ENCODE measurements around the gene CRTC1.
"Not testable (repeated sequence)": the region's sequence is repeated elsewhere in the genome, so short reads cannot be mapped to it uniquely, and the experiment has no call there.

CRTC1 gene

DNA sequence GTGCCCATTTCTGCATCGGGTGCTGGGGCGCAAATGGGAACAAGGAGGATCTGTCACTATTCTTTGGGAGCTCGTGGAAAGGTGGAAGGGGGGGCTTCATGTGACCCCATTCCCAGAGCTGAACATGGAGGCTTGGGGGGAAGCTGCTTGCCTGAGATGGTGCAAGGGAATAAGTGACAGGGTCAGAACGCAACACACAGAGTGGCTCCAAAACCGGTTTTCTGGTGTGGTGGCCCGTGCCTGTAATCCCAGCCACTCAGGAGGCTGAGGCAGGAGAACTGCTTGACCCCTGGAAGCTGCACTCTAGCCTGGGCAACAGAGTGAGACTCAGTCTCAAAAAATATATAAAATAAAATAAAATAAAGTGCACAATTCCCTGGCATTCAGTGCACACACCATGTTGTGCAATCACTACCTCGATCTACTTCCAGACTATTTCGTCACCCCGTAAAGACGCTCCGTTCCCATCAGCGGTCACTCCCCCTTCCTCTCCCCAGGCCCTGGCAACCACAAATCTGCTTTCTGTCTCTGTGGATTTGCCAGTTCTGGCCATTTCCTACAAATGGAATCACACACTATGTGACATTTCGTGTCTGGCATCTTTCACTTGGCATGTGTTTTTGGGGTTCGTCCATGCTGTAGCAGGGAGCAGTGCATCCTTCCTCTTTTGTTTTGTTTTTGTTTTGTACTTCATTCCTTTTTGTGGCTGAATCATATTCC is 125.8 kb downstream of the CRTC1 start:
- DNase-seq = peak; percentile 67

GRCh38 chr19:18811638-18812037 is 128.2 kb downstream of the CRTC1 start:
- DNase-seq = not testable (repeated sequence)

DNA sequence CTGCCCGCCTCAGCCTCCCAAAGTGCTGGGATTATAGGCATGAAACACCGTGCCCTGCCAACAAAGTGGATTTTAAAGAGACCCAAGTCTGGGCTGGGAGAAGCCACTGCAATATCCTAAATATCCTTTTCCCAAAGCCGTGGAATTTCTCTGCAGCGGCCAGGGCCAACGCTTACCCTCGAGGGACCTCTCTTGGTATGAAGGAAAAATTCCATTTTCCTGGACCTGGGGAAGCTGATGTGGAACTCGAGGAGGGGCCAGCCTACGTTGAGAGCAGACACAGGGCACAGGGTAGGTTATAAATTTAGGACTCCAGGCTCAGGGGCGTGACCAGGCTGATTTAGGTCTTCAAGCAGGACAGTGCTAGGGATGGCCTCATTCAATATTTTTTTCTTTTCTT is 130.6 kb downstream of the CRTC1 start:
- DNase-seq = peak; percentile 43

DNA sequence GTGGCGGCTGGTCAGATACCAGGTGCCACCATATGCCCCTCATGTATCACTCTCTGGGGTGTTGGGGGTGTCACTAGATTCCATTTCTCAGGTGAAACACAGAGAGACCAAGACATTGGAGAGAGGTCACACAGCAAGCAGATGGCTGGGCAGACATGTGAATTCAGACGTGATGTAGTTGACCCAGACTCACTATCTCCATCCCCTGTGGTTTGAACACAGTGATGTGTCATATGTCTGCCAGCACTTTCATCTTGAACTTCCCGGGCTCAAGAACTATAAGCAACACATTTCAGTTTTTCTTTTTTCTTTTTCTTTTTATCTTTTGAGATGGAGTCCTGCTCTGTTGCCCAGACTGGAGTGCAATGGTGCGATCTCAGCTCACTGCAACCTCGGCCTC is 132.2 kb downstream of the CRTC1 start:
- no peak for DNase-seq

DNA sequence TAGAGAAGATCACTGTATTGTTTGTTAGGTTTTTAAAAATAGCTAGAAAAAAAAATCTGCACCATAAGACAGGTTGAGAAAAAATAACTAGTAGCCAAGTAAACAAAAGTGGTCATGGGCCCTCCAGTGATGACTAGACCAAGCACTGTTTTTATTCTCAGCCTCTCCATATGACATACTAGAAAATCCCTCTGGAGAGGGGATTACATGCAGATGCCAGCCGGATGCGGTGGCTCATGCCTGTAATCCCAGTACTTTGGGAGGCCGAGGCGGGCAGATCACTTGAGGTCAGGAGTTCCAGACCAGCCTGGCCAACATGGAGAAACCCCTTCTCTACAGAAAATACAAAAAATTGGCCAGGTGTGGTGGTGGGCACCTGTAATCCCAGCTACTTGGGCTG is 133.2 kb downstream of the CRTC1 start:
- DNase-seq = not testable (repeated sequence)

DNA sequence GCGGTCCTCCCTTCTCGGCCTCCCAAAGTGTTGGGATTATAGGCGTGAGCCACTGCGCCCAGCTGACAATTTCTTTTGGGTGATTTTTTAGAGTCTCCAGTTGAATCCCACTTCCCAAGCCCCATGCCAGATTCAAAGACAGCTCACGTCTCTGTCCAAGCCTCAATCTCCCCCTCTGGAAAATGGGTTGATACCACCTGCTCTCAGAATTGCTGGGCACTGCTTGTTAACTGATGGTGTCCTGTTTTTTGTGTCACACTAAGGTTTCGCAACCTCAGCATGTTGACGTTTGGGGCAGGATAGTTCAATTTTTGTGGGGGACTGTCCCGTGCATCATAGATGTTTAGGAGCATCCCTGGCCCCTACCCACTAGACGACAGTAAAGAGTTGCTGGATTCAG is 134.1 kb downstream of the CRTC1 start:
- DNase-seq = no peak

GRCh38 chr19:18828786-18829185 is 145.3 kb downstream of the CRTC1 start:
- DNase-seq = no peak

DNA sequence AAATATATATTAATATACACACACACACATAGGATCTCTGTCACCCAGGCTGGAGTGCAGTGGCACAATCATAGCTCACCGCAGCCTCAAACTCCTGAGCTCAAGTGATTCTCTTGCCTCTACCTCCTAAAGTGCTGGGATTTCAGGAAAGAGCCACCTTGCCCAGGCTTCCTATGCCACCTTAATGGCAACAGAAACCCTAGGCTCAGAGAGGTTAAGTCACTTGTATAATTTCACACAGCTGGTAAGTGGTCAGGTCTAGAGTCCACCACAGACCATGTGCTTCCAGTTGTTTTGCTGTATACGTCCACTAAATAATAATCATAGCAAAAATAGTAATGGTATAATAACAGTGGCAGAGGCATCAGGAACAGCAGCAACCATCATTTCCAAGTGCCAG is 147.0 kb downstream of the CRTC1 start:
- no peak for DNase-seq

- peak; percentile 90 for DNase-seq
Observed at GRCh38 chr19:18831524-18832305, 148.2 kb downstream of the CRTC1 start, which contains the start of gene UPF1. UPF1 (plus strand) TSS chr19:18831959; CDS start chr19:18832210, 251 bp downstream.

Data from fibroblast of skin of right quadriceps (primary cell).